NOMO-1 (cell line): Measurements from ENCODE around the gene PGAP2.

Experiments used
- DNase-seq, 2 experiments: peaks; one replicate each; lab custom pipeline; 2025; ENCODE audit not compliant: unreplicated experiment in 2 of 2; lab: John Stamatoyannopoulos, UW

PGAP2 gene

GRCh38 chr11:3854977-3855807, 46.8 kb downstream of the PGAP2 start, which contains the start of gene STIM1:
STIM1 (plus strand) TSS chr11:3855664; CDS start chr11:3856271, 607 bp downstream.
- DNase-seq = peak; percentile 89 to 97

DNA sequence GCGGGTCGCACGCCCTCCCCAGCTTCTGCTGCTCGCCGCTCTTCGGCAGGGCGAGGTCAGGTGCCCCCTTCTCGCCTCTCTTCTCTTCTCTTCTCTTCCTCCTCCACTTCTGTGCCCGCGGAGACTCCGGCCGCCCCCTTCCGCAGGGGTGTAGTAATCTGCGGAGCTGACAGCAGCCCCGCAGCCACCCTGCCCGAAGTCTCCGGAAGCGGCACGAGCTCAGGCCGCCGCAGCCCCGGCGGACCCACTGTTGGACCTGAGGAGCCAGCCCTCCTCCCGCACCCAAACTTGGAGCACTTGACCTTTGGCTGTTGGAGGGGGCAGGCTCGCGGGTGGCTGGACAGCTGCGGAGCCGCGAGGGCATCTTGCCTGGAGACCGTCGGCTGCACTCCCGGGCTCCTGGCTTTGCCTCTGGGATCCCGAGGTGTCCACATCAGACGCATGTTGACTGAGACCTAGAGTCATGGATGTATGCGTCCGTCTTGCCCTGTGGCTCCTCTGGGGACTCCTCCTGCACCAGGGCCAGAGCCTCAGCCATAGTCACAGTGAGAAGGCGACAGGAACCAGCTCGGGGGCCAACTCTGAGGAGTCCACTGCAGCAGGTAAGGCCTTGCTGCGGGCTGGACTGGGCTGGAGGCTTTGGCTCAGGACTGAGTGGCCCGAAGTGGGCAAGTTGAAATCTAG, 47.6 kb downstream of the PGAP2 start:
- peak; percentile 57 to 63 for DNase-seq

DNA sequence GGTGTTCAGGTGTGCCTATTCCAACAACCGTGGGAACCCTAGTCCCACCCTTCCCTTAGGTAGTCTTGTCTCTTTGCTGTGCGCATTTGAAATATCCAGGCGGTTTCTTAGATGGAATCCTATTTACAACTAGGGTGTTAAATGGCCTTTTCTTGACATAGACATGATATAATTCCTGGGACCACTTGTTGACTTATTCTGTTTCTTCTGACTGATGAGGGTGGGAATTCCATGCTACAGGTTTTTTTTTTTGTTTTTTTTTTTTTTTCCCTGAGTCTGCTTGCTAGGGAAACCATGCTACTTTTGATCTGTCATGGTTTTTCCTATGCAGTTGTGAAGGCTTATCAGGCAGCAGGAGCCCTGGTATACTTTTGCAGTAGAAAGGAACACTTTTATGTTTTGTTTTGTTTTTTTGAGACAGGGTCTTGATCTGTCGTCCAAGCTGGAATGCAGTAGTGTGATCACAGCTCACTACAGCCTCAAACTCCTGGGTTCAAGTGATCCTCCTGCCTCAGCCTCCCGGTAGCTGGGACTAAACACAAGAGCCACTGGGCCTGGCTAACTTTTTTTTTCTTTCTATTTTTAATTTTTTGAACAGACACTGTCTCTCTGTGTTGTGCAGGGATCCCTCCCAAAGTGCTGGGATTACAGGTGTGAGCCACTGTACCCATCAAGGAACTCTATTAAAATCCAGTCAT, 48.6 kb downstream of the PGAP2 start:
- no peak for DNase-seq

- no peak for DNase-seq
Observed at GRCh38 chr11:3857628-3858027, 49.3 kb downstream of the PGAP2 start.

DNA sequence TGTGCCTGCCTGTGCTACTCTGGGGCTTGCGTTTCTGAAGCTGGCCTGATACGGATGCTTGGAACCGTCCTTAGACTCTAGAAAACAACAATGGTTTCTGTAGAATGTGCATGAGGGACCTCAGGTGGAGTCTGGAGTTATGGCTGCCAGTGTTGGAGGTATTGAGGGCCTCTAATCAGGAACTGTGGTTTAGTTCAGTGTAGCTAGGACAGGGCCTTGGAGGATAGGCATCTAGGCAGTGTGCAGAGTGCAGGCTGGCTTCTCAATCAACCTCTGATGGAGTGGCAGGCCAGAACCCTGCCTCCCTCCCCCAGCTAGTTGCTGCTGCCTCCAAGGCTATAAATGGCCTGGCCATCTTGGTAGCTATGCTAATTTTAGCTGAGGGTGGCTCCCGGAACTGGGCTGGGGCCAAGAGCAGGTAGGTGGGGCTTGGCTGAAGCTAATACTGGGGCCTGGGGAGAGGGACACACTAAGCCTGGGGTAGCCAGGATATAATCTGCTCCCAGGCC, 51.1 kb downstream of the PGAP2 start:
- DNase-seq = peak; percentile 25 to 56

DNA sequence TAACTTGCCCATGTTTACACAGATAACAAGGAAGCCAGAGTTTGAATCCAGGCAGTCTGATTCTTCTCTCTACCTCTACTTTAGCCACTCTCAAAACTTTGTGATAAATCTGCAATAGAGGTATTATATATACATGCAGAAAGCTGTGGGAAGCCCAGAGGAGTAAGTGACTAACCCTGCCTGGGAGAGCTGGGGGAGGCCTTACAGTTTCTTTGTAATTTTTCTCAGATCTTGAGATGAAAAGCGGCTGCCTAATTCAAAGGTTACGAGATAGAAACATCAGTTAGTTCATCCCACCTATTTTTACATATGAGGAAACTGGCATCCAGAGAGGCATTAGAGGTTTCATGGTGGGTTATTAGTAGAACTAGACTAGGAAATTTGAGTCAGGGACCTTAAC, 52.0 kb downstream of the PGAP2 start:
- DNase-seq = no peak

GRCh38 chr11:3860898-3861393, 52.6 kb downstream of the PGAP2 start:
- peak; percentile 9 to 51 for DNase-seq

DNA sequence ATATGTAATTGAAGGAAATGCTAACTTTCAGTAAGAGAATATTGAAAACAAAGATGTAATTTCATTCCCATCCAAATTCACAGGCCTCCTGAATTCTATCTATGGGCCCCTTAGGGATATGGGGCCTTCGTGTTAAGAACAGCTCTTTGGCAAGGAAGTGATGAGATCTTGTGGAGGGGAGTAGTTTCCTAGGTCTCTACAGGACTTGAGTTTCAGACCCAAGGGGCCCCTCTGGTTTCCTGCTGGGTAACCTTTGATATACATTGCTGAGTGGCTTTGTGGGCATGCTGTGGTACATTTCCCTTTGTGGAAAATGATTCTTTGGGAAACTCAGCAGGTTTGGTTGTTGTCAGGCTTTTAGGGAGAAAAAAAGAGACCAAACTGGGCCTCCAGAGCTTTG, 53.3 kb downstream of the PGAP2 start:
- DNase-seq = peak in 1 of 2 experiments; percentile 63

DNA sequence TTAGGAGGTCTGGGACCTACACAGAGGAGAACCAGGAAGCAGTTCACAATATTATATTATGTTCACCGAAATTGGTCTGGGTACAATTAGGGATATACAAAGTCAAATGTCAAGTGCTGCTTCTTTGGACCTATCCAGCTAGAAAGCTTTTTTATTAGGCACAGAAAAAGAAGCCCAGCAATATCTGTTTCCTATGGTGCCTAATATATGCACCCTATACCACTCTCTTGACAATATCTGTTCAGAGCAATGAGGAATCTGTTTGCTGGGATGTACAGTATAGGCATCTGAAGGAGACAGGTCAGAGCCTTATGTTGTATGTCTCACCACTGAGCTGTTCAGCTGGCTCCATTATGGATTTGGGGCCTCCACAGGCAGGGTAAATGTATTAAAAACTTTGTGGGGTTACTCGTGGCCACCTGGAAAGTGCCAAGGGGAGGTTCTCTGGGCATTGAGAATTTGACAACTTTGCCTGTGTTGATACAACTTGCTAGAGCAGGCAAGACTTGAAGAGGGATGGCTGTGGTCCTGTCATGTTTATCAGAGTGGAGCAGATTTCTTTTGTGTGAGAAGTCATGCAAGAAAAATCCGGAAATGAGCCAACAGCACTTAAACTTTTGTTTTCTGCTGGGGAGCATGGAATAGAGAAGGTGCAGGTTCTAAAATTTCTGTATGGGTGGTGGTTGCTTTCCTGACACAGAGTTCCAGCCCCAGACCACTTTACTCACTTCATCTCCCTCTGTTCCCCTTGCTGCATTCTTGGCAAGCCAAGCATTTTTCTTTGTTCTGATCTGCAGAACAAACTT, 57.2 kb downstream of the PGAP2 start:
- DNase-seq = peak in 1 of 2 experiments; percentile 29

DNA sequence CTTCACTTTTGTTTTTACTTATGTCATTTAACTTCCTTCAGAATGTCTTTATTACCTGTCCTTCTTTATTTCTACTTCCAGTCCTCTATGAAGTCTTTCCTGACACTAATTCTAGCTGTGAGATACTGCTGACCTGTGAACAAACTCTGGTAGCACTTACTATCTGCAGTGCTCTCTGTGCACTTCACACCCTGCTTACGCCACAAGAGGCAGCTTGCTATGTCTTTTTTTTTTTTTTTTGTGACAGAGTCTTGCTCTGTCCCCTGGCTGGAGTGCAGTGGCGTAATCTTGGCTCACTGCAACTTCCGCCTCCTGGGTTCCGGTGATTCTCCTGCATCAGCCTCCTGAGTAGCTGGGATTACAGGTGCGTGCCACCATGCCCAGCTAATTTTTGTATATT, 57.8 kb downstream of the PGAP2 start:
- DNase-seq = peak; percentile 46 to 59

GRCh38 chr11:3866836-3867208, 58.5 kb downstream of the PGAP2 start:
- no peak for DNase-seq

GRCh38 chr11:3867209-3868091, 59.1 kb downstream of the PGAP2 start:
- no peak for DNase-seq

DNA sequence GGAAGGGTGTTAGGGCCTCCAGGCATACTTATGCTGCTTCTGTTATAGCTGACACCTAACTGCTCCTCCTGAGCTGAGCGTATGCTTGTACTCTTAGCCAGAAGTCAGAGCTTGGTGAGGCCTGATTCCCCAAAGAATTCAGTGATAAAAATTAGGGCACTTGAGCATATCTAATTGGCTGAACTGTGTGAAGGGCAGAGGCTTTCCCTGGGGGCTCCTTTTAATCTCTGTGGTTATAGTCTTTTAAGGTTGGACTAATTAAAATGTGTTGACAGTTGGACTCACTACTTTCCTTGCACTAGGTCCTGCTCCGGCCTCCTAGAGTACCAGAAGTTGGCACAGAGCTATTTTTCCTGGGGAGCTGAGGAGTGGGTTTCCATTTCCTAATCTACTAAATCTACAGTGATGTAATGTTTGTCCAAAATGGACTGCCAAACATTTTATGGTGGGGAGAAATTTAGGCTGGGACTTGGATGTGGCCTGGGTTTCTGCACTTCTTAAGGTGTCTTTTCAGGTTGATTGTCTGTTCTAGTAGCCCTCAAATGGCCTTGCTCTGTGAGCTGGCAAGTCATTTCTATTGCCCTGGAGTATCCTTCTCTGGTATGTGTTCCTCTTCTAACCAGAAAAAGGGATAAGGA, 65.5 kb downstream of the PGAP2 start:
- no peak for DNase-seq
